ENCODE data around the gene JMJD1C.
A peak's percentile ranks its signal among the peaks of the same experiment; 100 is the strongest.
"Not testable (repeated sequence)": the region's sequence is repeated elsewhere in the genome, so short reads cannot be mapped to it uniquely, and the experiment has no call there.

JMJD1C gene

DNA sequence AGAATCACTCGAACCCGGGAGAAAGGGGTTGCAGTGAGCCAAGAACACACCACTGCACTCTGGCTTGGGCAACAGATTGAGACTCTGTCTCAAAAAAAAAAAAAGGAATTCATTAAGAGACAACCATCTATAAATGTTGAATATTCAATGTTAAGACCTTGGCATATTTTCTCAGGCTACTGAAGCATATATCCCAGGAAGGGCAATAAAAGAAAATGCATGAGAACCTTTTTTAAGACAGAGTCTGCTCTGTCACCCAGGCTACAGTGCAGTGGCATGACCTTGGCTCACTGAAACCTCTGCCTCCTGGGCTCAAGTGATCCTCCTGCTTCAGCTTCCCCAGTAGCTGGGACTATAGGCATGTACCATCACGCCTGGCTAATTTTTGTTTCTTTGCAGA, 165.0 kb downstream of the JMJD1C start:
- no peak for DNase-seq (ENCODE audit: low read depth in 2 of 2)

DNA sequence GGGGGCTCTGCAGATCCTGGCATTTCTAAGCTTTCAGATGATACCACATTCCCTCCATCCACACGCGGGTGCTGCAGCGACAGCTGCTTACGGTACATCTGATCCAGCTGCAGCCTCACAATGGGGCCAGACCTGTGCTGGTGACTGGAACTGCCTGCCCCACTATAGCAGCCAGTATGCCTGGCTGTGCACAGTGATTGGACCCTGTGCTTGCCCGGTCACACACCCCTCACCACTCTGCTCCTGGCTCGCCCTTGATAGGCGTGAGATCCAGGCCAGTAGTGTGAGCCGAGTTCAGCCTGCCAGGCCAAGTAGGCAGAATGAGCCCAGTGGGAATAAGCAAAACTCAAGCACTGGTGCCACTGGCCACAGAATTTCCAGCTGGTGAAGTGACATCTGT, 167.8 kb downstream of the JMJD1C start:
- no peak for DNase-seq (ENCODE audit: low read depth in 2 of 2)

DNA sequence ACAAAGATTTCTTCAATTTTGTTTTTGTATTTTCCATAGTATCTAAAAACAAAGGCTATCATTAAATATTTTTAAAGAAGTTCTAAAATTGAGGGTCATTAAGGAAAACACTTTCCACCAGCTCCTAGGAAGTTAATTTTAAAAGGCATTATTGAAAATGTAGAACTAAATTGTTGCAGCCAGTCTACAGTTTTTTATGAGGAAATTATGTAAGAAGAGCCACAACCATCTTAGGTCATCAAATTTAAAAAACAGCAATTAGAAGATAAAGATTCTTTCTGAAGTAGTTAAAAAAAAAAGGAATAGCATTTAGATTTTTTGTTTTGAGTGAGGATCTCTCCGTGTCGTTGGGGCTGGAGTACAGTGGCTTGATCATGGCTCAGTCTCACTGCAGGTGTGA, 171.0 kb downstream of the JMJD1C start:
- no peak for DNase-seq (ENCODE audit: low read depth in 2 of 2)

DNA sequence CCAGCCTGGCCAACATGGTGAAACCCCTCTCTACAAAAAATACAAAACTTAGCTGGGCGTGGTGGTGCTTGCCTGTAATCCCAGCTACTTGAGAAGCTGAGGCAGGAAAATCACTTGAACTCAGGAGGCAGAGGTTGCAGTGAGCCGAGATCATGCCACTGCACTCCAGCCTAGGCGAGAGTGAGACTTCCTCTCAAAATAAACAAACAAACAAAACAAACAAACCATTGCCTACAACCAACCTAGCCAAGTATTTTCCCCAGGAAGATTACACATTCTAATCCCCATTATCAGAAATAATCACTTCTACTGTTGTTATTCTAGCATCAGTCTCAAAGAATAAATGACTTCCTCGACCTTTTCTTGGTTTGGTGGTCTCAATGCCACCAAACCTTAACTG, 172.9 kb downstream of the JMJD1C start:
- DNase-seq (ENCODE audit: low read depth in 2 of 2) = not testable (repeated sequence)

DNA sequence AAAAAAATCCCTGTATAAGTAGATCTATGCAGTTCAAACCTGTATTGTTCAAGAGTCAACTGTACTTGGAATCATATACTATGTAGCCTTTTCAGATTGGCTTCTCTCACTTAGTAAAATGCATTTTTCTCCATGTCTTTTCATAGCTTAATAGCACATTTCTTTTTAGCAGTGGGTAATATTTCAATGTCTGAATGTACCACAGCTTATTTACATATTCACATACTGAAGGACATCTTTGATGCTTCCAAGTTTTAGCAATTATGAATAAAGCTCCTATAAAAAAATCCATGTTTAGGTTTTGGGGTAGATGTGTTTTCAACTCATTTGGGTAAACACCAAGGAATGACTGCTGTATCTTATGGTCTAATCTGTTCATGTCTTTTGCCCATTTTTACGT, 177.6 kb downstream of the JMJD1C start:
- no peak for DNase-seq (ENCODE audit: low read depth in 2 of 2)

DNA sequence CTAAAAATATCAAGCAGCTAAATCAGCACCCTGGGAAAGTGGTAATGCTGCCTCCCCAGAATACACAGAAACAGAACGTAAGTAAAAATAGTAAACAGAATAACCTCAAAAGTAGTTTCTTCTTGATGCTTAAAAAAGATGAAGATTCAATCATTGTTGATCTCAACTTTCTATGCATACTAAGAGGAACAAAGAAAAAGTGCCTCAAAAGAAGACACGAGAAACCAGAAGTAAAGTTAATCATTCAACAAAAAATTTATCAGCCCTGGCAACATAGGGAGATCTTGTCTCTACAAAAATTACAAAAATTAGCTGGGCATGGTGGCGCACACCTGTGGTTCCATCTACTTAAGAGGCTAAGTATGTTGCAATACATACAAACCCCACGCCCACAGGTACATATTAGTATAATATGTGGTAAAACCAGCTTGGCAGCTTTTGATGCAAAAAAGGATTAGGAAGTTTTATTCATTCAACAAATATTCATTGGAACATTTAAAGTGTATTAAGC, 179.0 kb downstream of the JMJD1C start:
- DNase-seq (ENCODE audit: low read depth in 2 of 2) = no peak

DNA sequence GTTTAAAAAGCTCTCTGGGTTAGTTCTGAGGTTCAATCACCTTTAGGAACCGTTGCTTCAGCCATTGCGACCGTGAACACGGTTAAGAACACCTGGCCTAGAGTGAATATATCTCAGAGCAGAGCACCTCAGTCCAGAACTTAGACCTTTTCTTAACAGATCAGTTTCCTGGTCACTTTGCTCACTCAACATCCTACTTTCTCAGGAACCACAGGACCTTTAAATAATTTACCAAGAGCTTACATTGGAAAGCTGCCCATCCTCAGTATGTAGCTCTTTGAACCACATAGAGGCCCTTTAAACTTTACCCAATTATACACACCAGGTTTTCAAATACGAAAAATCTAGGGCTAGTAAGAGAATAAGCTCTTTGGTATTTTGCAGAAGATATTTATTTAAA, 179.4 kb downstream of the JMJD1C start:
- no peak for DNase-seq (ENCODE audit: low read depth in 2 of 2)

DNA sequence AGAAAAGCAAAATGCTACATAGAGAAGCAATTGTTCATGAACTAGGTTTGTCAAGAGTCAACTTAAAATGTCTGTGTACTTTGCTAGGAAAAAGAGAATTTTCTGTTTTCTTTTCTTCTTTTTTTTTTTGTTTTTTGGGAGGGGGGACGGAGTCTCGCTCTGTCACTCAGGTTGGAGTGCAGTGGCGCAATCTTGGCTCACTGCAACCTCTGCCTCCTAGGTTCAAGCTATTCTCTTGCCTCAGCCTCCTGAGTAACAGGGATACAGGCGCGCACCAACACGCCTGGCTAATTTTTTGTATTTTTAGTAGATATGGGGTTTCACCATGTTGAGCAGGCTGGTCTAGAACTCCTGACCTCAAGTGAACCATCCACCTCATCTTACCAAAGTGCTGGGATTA, 181.9 kb downstream of the JMJD1C start:
- not testable (repeated sequence) for DNase-seq (ENCODE audit: low read depth in 2 of 2)

DNA sequence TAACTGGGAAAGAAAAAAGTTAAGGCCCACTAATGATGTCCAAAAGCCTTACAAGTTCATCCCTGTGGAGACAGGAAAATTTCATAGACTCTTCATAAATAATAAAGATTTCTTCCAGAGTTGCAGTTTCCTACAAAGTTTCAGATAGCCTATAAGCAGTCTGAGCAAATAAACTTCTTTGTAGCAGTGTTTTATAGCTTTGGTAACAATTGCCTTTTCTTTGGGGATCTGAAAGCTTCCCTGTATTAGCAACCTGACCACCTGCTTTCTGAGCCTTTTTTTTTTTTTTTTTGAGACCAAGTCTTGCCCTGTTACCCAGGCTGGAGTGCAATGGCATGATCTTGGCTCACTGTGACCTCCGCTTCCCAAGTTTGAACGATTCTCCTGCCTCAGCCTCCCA, 182.7 kb downstream of the JMJD1C start:
- no peak for DNase-seq (ENCODE audit: low read depth in 2 of 2)

DNA sequence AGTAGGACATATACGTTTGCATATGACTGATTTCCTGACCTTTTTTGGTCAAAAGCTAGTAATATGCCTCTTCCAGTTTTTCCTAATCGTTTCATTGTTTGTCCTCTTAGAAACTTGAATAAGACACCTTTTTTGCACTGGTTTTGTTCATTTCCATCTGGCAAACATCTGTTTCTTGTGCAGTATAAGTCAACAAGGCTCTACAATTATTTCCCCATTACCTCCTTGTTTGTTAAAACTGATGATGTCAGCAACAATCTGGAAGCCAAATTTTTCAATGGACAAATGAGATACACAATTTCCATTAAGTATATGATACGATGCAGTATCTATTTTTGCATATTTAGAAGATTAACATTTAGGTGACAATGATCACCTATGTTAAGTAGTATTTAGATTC, 183.8 kb downstream of the JMJD1C start:
- DNase-seq (ENCODE audit: low read depth in 2 of 2) = no peak

DNA sequence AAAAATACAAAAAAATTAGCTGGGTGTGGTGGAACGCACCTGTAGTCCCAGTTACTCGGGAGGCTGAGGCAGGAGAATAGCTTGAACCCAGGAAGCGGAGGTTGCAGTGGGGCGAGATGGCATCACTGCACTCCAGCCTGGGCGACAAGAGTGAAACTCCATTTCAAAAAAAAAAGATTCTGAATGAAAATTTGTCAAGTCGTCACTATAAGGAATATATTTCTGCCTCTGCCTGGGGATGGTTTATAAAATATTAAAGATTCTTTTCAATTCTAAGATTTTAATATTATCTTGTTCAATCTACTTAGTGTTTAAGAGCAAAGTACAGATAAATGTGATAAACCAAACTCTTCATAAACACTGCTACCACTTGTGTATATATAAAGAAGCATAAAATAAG, 185.4 kb downstream of the JMJD1C start:
- DNase-seq (ENCODE audit: low read depth in 2 of 2) = no peak

DNA sequence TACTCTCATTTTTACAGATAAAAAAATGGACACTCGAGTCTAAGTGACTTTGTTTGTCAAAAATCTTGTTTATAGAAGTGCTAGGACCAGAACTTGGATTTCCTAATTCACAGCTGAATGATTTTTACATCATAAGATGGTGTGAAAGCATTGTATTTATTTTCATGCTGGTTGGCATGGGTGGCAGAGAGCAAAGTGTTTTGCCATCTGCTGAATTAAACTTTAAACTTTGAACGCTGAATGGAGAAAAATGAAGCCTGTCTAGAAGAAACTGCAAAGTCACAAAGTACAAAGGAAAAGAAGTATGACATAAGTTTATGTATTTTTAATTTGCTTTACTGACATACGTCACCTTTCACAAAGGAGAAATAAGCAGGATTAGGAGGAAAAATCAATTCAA, 190.7 kb downstream of the JMJD1C start:
- DNase-seq (ENCODE audit: low read depth in 2 of 2) = no peak

DNA sequence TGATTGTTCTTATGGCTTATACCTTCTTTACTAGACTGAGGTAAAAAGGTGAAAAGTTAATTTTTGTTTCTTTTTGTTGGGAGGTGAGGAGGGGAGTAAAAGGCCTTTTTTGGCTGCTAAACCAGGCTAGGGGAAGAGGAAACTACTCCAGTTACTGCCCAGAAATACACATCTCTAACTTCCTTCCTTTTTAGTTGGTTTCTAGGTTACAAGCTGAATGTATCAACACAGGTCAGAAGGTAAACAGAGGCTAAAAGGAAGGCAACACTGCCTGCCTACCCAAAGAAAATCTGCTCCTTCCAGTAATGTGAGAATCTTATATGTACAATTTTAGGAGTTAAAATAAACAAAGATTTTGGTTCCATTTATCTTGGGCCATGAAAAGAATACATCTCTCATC, 192.2 kb downstream of the JMJD1C start:
- DNase-seq (ENCODE audit: low read depth in 2 of 2) = no peak

DNA sequence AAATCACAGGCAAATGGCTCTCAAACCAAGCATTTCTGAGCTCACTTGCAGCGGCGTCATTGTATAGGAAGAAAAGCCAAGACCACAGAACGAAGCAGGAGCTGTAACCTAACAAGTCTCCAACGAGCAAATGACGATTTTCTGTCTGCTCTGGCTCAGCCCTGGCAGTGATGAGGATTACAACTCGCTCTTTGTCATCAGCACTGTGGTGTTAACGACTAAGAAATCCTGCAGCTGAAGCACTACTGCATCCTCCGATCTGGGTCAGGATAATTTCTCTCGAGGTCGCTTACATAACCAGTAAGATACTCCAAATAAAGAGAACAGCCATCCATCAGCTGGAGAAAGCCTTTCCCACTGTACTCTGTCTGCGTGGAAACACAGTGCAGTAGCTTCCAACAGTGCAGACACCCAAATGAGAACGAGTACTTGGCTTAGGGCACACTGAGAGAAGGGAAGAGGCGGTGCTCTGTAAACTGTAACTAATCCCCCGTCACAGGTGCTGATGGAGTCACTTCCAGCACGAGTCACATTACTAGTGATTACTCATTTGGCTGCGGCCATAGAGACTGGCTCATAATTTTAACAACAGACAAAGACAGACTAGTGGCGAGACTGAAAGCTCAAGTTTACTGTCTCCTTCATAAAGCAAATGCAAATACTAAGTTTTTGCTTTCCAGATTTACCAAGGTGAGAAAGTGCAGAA, 196.8 kb downstream of the JMJD1C start:
- peak; percentile 40 to 58 for DNase-seq (ENCODE audit: low read depth in 2 of 2)

DNA sequence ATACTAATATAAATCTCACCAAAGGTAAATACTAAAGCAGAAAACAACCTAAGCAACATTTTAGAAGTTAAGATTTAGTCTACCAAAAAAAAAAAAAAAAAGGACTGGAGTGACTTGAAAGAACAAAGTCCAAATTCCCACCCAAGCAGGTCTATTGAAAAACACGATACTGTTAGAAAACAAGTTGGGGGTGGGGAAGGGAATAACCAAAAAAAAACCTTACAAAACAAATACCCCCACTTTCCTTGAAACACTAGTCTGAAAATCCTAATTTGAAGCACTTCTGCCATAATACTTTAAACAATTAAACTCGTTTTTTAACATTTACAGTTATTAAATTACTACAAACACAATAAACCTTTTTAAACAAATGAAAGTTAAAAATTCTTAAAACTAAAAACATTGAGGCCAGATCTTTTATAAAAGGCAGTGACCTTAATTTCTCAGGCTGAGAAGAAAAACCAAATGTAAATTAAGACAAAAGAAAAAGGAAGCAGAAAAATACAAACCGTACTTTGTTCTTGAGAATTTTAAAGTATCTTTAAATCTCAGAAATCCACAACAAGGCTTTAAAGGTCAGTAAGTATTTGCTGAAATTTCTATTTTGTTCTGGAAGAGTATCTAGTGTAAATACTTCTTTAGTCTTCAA, 197.5 kb downstream of the JMJD1C start:
- no peak for DNase-seq (ENCODE audit: low read depth in 2 of 2)

DNA sequence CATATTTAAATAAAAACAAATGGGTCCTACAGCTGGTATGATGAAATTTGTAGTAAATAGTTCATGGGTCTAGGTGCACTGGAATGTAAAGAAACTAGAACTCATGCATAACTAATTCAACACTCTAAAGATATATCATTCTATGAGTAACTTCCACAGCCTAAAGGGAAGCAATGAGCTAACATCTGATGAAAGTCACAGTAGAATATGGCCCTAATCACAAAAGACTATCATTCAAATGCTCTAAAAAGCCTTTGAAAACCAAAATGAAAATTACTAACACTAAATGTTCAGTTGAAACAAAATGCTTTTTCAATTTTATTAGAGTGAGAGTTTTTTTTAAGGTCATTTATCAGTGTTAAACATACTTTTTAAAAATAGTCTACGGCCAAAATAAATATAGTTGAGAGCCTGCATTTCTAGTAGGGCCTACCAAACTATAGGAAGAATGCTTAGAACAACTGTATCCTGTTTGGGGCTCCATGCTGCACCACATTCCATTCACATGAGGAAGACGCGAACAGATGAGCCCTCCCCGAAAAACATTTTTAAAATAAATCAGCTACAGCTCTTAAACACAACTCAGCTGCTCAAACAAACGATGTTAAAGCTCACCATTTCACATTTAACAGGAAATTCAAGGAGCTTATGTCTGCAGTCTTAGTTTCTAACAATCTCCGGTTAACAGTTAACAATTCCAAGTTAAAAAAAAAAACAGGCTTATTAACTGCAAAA, 198.2 kb downstream of the JMJD1C start:
- DNase-seq (ENCODE audit: low read depth in 2 of 2) = no peak

DNA sequence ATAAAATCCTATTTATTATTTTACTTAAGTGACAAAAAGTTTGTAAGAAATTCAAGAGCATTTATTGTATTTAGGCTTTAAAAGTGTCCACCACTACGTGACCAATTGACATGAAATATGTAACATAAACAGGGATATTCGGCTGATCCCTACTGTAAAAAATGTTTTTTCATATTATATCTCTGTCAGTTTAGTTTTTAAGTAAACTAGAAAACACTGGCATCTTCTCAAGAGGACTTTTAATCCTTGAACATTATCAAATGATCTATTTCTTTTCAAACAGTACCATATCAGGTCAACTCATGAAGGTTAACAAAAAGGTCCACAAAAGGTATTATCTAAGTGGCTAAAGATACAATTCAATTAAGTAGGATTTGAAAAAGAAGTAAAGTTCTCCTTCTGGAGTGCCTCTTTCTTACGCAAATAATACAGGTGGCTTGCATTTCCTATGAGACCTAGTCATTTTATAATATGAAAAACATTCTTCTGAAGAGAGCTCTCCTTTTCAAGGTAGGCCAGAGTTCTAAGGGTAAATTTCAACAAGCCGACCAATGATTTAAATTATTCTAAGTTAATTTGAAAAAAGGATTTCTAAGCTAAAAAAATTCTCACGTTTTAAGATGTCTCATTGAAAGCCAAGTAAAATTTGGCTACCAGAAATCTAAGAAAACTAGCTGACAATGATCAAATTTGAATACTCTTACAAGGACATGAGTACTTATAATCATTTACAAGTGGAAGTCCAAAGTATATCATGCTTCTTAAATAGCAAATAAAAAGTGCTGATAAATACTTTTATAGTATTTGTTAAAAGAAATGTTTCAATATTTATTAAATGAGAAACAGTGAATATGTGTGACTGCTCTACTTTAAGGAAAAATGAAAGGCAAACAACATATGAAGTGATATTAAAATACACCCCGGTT, 199.1 kb downstream of the JMJD1C start:
- no peak for DNase-seq (ENCODE audit: low read depth in 2 of 2)

DNA sequence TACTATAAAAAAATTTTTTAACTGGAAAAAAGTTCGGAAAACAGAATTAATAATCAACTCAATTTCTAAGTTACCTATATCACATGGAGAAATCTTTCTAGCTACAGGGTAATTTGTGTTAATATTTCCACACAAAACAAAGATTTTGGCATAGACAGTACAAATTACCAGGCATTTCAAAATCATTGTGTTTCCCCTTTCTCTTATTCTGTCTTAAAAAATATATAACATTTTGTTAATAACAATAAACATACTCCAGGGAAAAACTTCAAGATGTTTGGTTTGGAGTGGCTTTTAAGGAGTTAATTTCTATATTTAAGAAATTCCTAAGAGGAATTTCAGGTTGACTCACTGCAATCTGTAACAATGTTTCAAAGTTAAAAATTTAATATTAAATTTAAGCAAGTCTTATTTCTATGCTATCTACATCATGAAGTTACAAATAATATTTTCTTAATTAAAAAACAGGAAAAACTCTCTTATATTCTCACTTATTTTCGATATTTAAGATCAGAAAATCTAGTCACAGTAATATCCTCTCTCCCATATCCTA, 200.0 kb downstream of the JMJD1C start:
- no peak for DNase-seq (ENCODE audit: low read depth in 2 of 2)

DNA sequence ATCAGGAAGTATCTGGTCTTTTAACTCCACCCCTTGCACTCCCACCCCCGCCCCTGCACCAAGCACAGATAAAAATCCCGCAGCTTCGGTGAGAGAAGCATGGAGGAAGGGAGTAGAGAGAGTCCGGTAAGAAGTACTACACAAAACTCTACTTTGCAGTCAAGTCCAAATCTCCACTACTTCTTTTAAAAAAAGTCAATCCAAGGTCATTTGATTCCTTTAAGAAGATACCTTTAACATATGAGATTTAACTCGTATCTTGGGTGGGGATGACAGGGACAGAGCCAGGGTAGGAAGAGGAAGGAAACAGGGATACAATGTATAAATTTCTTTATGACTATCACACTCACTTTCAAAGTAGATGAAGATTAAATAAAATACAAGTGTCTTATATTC, 200.6 kb downstream of the JMJD1C start:
- DNase-seq (ENCODE audit: low read depth in 2 of 2) = peak in 1 of 2 donors; percentile 9

DNA sequence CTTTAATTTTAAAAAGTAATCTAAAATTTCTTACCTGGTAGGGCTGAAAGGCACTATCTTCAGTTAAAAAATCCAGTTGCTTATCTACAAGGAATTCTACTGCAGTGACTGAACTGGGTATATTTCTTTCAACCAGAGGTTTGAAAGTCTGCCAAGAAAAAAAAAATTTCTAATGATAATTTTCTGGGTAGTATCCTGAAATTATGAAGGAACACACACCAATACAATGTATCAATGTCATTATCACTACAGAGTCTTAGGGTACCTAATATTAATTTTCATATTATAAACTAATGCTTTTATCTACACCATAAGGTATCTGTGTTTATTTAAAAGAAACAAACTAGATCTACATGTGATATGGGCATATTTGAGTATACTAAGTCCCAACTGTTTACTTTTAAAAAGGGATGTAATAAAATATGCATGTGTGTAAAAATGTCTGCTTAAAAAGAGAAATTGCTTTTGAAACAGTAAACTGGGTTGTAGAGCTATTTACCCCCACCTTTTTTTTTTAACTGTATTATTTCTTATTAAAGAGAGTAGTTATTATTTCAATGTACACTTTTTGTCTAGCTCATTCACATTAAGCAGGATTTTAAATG, 201.1 kb downstream of the JMJD1C start:
- DNase-seq (ENCODE audit: low read depth in 2 of 2) = no peak

All from activated CD4-positive, alpha-beta T cell treated with anti-CD3 and anti-CD28 coated beads for 24 hours (primary cell).